Keratinocyte (primary cell): ENCODE measurements around the gene MAP3K20.

ENCODE experiments used
- EZH2 ChIP-seq: IDR thresholded peaks from one replicate; pipeline ENCODE4 v1.6.1; 2012; ENCODE audit warnings: inconsistent platforms, mild to moderate bottlenecking, low read length, moderate library complexity
- TF ChIP-seq, protein P1 (sequence below), 3 experiments: IDR thresholded peaks in 1 of 3; conservative IDR thresholded peaks in 1 of 3; optimal IDR thresholded peaks in 1 of 3; 2 replicates in 2 of 3; 3 replicates in 1 of 3; pipeline versions ENCODE3 to v1.5.1; 2011; ENCODE audit warnings: low read length in 3 of 3, mild to moderate bottlenecking in 3 of 3, moderate library complexity in 2 of 3, control low read depth in 1 of 3, inconsistent platforms in 1 of 3; ENCODE audit not compliant: insufficient read depth in 2 of 3; ENCODE audit errors: extremely low read depth in 1 of 3

DNA sequence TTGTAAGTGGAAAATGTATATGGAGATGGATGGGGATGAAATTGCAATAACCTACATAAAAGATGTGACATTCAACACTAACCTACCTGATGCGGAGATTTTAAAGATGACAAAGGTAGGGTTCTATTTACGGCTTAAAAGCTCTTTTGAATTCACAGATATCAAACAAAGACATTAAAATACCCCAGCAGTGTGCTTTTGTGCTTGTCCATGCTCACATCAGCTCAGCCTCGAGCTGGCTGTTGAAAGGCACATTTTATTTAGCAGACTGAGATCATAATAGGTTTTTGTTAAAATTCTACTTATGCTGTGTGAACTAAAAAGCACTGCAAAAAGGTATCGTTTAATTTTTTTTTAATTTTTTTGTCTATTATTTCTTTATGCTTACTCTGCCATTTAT is 183.1 kb downstream of the MAP3K20 start:
- TF ChIP-seq, protein P1, sequence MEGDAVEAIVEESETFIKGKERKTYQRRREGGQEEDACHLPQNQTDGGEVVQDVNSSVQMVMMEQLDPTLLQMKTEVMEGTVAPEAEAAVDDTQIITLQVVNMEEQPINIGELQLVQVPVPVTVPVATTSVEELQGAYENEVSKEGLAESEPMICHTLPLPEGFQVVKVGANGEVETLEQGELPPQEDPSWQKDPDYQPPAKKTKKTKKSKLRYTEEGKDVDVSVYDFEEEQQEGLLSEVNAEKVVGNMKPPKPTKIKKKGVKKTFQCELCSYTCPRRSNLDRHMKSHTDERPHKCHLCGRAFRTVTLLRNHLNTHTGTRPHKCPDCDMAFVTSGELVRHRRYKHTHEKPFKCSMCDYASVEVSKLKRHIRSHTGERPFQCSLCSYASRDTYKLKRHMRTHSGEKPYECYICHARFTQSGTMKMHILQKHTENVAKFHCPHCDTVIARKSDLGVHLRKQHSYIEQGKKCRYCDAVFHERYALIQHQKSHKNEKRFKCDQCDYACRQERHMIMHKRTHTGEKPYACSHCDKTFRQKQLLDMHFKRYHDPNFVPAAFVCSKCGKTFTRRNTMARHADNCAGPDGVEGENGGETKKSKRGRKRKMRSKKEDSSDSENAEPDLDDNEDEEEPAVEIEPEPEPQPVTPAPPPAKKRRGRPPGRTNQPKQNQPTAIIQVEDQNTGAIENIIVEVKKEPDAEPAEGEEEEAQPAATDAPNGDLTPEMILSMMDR (optimal IDR thresholded peaks at IDR 0.05 in 1 of 3, IDR thresholded peaks at IDR 0.05 in 1 of 3, conservative IDR thresholded peaks at IDR 0.05 in 1 of 3; ENCODE audit: extremely low read depth in 1 of 3, insufficient read depth in 2 of 3, low read length in 3 of 3): no peak
- TF ChIP-seq EZH2: no peak
